H9 (cell line): ENCODE data around the gene CHADL. TPM values are rescaled to one million over a fixed set of nuclear protein-coding genes. Genes with fewer than 3 reads are reported as not detected.

Experiments used
- DNase-seq: peaks from one replicate; pipeline ENCODE4 v3.0.0-alpha.2; 2017
- H2AFZ ChIP-seq: one replicate; pipeline ENCODE4 v1.6.1; 2013; ENCODE audit warnings: mild to moderate bottlenecking, low read length, control low read depth, moderate library complexity
- H2AK5ac ChIP-seq: 2 replicates; pipeline ENCODE4 v1.6.1; 2013; ENCODE audit warnings: low read length, control low read depth, mixed read lengths; ENCODE audit not compliant: insufficient read length
- H2BK120ac ChIP-seq: one replicate; pipeline ENCODE4 v1.6.1; 2013; ENCODE audit warnings: low read depth, mild to moderate bottlenecking, low read length, control low read depth, inconsistent platforms; ENCODE audit not compliant: poor library complexity, severe bottlenecking
- H2BK12ac ChIP-seq: 2 replicates; pipeline ENCODE4 v1.6.1; 2013; ENCODE audit warnings: low read length, control low read depth, mixed read lengths, low read depth; ENCODE audit not compliant: insufficient read length
- H2BK15ac ChIP-seq: 2 replicates; pipeline ENCODE4 v1.6.1; 2013; ENCODE audit warnings: low read depth, low read length, control low read depth
- H2BK20ac ChIP-seq: one replicate; pipeline ENCODE4 v1.6.1; 2013; ENCODE audit warnings: low read depth, mild to moderate bottlenecking, low read length, control low read depth, inconsistent platforms; ENCODE audit not compliant: poor library complexity, severe bottlenecking
- H2BK5ac ChIP-seq: 2 replicates; pipeline ENCODE4 v1.6.1; 2013; ENCODE audit warnings: low read length, control low read depth, mixed read lengths; ENCODE audit not compliant: insufficient read length
- H3K14ac ChIP-seq: 2 replicates; pipeline ENCODE4 v1.6.1; 2013; ENCODE audit warnings: low read length, control low read depth; ENCODE audit not compliant: insufficient read depth
- H3K18ac ChIP-seq: 2 replicates; pipeline ENCODE4 v1.6.1; 2013; ENCODE audit warnings: low read depth, mild to moderate bottlenecking, mixed read lengths, low read length, control low read depth; ENCODE audit not compliant: insufficient read length
- H3K23ac ChIP-seq: 2 replicates; pipeline ENCODE4 v1.6.1; 2013; ENCODE audit warnings: low read length, control low read depth, mixed read lengths, low read depth; ENCODE audit not compliant: insufficient read length
- H3K23me2 ChIP-seq: 2 replicates; pipeline ENCODE4 v1.6.1; 2013; ENCODE audit warnings: low read depth, mild to moderate bottlenecking, mixed read lengths, low read length, control low read depth; ENCODE audit not compliant: insufficient read length, poor library complexity, severe bottlenecking
- H3K27ac ChIP-seq: 2 replicates; pipeline ENCODE4 v1.5.1; 2013; ENCODE audit warnings: low read length, control low read depth, mixed read lengths, low read depth; ENCODE audit not compliant: insufficient read length
- H3K27me3 ChIP-seq: 2 replicates; pipeline ENCODE4 v1.6.1; 2013; ENCODE audit warnings: low read length, control low read depth, inconsistent platforms; ENCODE audit not compliant: insufficient read depth
- H3K4ac ChIP-seq: 2 replicates; pipeline ENCODE4 v1.6.1; 2013; ENCODE audit warnings: low read depth, mild to moderate bottlenecking, control low read depth, inconsistent platforms, low read length, moderate library complexity
- H3K4me1 ChIP-seq: 2 replicates; pipeline ENCODE4 v1.6.1; 2013; ENCODE audit warnings: low read length, control low read depth, inconsistent platforms; ENCODE audit not compliant: insufficient read depth
- H3K4me2 ChIP-seq: 2 replicates; pipeline ENCODE4 v1.6.1; 2013; ENCODE audit warnings: low read length, control low read depth, mixed read lengths; ENCODE audit not compliant: insufficient read length, insufficient read depth
- H3K56ac ChIP-seq: 2 replicates; pipeline ENCODE4 v1.6.1; 2013; ENCODE audit warnings: low read depth, mild to moderate bottlenecking, mixed read lengths, low read length, control low read depth; ENCODE audit not compliant: insufficient read length
- H3K79me1 ChIP-seq: 2 replicates; pipeline ENCODE4 v1.6.1; 2013; ENCODE audit warnings: low read depth, mild to moderate bottlenecking, moderate library complexity, low read length, control low read depth, inconsistent platforms; ENCODE audit not compliant: insufficient read depth, poor library complexity, severe bottlenecking
- H3K79me2 ChIP-seq: 2 replicates; pipeline ENCODE4 v1.6.1; 2013; ENCODE audit warnings: low read length, control low read depth, inconsistent platforms; ENCODE audit not compliant: insufficient read depth
- H3K9ac ChIP-seq: 2 replicates; pipeline ENCODE4 v1.6.1; 2013; ENCODE audit warnings: low read length, control low read depth, mixed read lengths; ENCODE audit not compliant: insufficient read length; ENCODE audit errors: extremely low read depth
- H3K9me3 ChIP-seq: one replicate; pipeline ENCODE4 v1.6.1; 2013; ENCODE audit warnings: low read depth, low read length, inconsistent platforms; ENCODE audit not compliant: control insufficient read depth
- H3T11ph ChIP-seq: one replicate; pipeline ENCODE4 v1.6.1; 2013; ENCODE audit warnings: mild to moderate bottlenecking, low read length, control low read depth, inconsistent platforms
- H4K20me1 ChIP-seq: one replicate; pipeline ENCODE4 v1.6.1; 2013; ENCODE audit not compliant: control insufficient read depth, insufficient read length, insufficient read depth
- H4K5ac ChIP-seq: 2 replicates; pipeline ENCODE4 v1.6.1; 2013; ENCODE audit warnings: low read depth, mild to moderate bottlenecking, mixed read lengths, low read length, control low read depth; ENCODE audit not compliant: insufficient read length
- H4K8ac ChIP-seq: replicated peaks from 2 replicates; pipeline ENCODE4 v1.6.1; 2013; ENCODE audit warnings: low read length, control low read depth, mixed read lengths, low read depth; ENCODE audit not compliant: insufficient read length
- H4K91ac ChIP-seq: 2 replicates; pipeline ENCODE4 v1.6.1; 2013; ENCODE audit warnings: low read depth, mild to moderate bottlenecking, moderate library complexity, mixed read lengths, low read length, control low read depth; ENCODE audit not compliant: insufficient read length
- H3K27ac Mint-ChIP-seq, 3 experiments: 2 replicates in 2 of 3; 3 replicates in 1 of 3; pipeline ENCODE4 v1.8.0; 2020 to 2021; ENCODE audit warnings: mixed read lengths in 3 of 3, mild to moderate bottlenecking in 1 of 3, moderate library complexity in 1 of 3
- H3K27me3 Mint-ChIP-seq: 2 replicates; pipeline ENCODE4 v1.8.0; 2021; ENCODE audit warnings: low read depth, mild to moderate bottlenecking, moderate library complexity, mixed read lengths
- H3K36me3 Mint-ChIP-seq, 3 experiments: 2 replicates in 2 of 3; 3 replicates in 1 of 3; pipeline ENCODE4 v1.8.0; 2020 to 2021; ENCODE audit warnings: low read depth in 3 of 3, mixed read lengths in 3 of 3; ENCODE audit not compliant: insufficient read depth in 1 of 3
- H3K4me1 Mint-ChIP-seq, 2 experiments: 2 replicates each; pipeline ENCODE4 v1.8.0; 2020; ENCODE audit warnings: mixed read lengths in 2 of 2
- H3K4me3 Mint-ChIP-seq, 2 experiments: 2 replicates in 1 of 2; 3 replicates in 1 of 2; pipeline ENCODE4 v1.8.0; 2020 to 2021; ENCODE audit warnings: mild to moderate bottlenecking in 2 of 2, mixed read lengths in 2 of 2, moderate library complexity in 1 of 2
- H3K9me3 Mint-ChIP-seq, 2 experiments: 2 replicates in 1 of 2; 3 replicates in 1 of 2; pipeline ENCODE4 v1.8.0; 2020; ENCODE audit warnings: mild to moderate bottlenecking in 2 of 2, mixed read lengths in 2 of 2, moderate library complexity in 1 of 2
- CTCF ChIP-seq: fragments of 200-600 bp; sonication (generic); conservative IDR thresholded peaks from 3 replicates; pipeline ENCODE4 v1.8.0; 2021; ENCODE audit warnings: antibody characterized with exemption, mild to moderate bottlenecking
- WGBS: extraction: QIAGEN DNeasy Blood & Tissue Kit; methylation state at CpG from one replicate; pipeline ENCODE4 v1.1.7; 2013; ENCODE audit warnings: missing lambda C conversion rate, low lambda C conversion rate, mixed read lengths; ENCODE audit not compliant: insufficient read length; ENCODE audit errors: extremely low coverage; 5-methylcytosine and 5-hydroxymethylcytosine counted together
- total RNA-seq: library from RNA; stranded (reverse); gene quantifications from 2 replicates; pipeline ENCODE4 v1.2.1, GENCODE V29; 2021

CHADL gene
- total RNA-seq, 1 experiment from 2014 or later, result 1.6 TPM

DNA sequence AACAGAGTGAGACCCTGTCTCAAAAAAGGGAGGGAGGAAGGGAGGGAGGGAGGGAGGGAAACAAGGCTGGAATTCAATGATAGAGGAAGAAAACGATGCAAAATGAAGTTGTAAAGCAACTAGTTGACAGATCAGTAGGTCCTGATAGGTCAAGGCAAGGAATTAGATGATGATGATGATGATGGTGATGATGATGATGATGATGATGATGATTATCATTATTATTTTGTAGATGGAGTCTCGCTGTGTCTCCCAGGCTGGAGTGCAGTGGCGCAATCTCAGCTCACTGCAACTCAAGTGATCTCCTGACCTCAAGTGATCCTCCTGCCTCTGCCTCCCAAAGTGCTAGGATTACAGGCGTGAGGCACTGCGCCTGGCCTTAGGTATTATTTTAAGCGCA lies 46.9 kb downstream of the CHADL start:
- H3K4ac ChIP-seq, result no peak overlapping the region
- WGBS, result no CpG with 5 or more reads among the region's 6 CpGs
- no peaks in the 10 kb centered on the region for H4K20me1 ChIP-seq
- no peaks in the 10 kb centered on the region for H3K9me3 ChIP-seq
- no peak overlapping the region for H2BK12ac ChIP-seq
- Mint-ChIP-seq H3K36me3 (no peaks in the 10 kb centered on the region), H3K27me3 (peaks cover 31% of the 10 kb centered on the region), H3K4me1 (peaks cover 10 to 13% of the 10 kb centered on the region in 2 experiments), H3K4me3 (no peak overlapping the region), H3K9me3 (no peaks in the 10 kb centered on the region; a peak in 1 of 5 replicates), H3K27ac (no peak overlapping the region)
- H3K27ac ChIP-seq, result no peak overlapping the region
- no peak overlapping the region for H3K9ac ChIP-seq
- H3T11ph ChIP-seq, result no peak overlapping the region
- no peak overlapping the region for H4K5ac ChIP-seq
- peaks cover 3% of the 10 kb centered on the region; the same call in 1 of the 2 replicates for H3K27me3 ChIP-seq
- no peaks in the 10 kb centered on the region for H3K79me2 ChIP-seq
- no peak overlapping the region for H2BK15ac ChIP-seq
- no peaks in the 10 kb centered on the region for H3K79me1 ChIP-seq
- H3K18ac ChIP-seq, result no peak overlapping the region
- no peak overlapping the region for H3K23ac ChIP-seq
- DNase-seq, result no peak
- H2AFZ ChIP-seq, result no peak overlapping the region
- no peak overlapping the region for H3K4me2 ChIP-seq
- no peak overlapping the region for H2BK120ac ChIP-seq
- H2AK5ac ChIP-seq, result no peak overlapping the region
- H4K8ac ChIP-seq, result no peak overlapping the region
- no peaks in the 10 kb centered on the region for H3K4me1 ChIP-seq
- H4K91ac ChIP-seq, result no peak overlapping the region
- no peak overlapping the region for H2BK20ac ChIP-seq
- H2BK5ac ChIP-seq, result no peak overlapping the region
- no peak for TF ChIP-seq CTCF
- no peak overlapping the region for H3K56ac ChIP-seq
- no peak overlapping the region for H3K14ac ChIP-seq
- peaks cover 12% of the 10 kb centered on the region for H3K23me2 ChIP-seq
